H1 (cell line): ENCODE data around the gene ARL2BP.
"Not testable (repeated sequence)": the region's sequence is repeated elsewhere in the genome, so short reads cannot be mapped to it uniquely, and the experiment has no call there.

Source experiments
- CEBPB ChIP-seq: IDR thresholded peaks from 2 replicates; pipeline ENCODE4 v1.6.1; 2012; ENCODE audit warnings: low read depth, low read length
- CHD2 ChIP-seq: IDR thresholded peaks from 2 replicates; pipeline ENCODE4 v1.6.1; 2012; ENCODE audit warnings: low read length, improper control_type of control experiment
- HDAC6 ChIP-seq: IDR thresholded peaks from one replicate; pipeline ENCODE4 v1.7.1; 2012; ENCODE audit warnings: low read depth, mild to moderate bottlenecking, inconsistent platforms, low read length, moderate library complexity
- POLR2AphosphoS5 ChIP-seq: IDR thresholded peaks from 2 replicates; pipeline ENCODE4 v1.6.1; 2011; ENCODE audit warnings: low read depth, low read length
- POU5F1 ChIP-seq: IDR thresholded peaks from 2 replicates; pipeline ENCODE4 v1.6.1; 2011; ENCODE audit warnings: low read depth, mild to moderate bottlenecking, low read length, moderate library complexity
- RAD21 ChIP-seq, 2 experiments: IDR thresholded peaks in 1 of 2; conservative IDR thresholded peaks in 1 of 2; 2 replicates each; pipeline ENCODE4 v1.6.1; 2011; ENCODE audit warnings: low read depth in 2 of 2, low read length in 2 of 2, improper control_type of control experiment in 1 of 2, inconsistent platforms in 1 of 2, mild to moderate bottlenecking in 1 of 2, moderate library complexity in 1 of 2
- SP4 ChIP-seq: IDR thresholded peaks from 2 replicates; pipeline ENCODE4 v1.6.1; 2012; ENCODE audit warnings: low read length, inconsistent platforms
- TF ChIP-seq, protein P1 (sequence below): IDR thresholded peaks from 2 replicates; pipeline ENCODE4 v1.6.1; 2012; ENCODE audit warnings: low read length, inconsistent platforms
- TF ChIP-seq, protein P2 (sequence below), 3 experiments: IDR thresholded peaks; 1 replicate in 2 of 3; 2 replicates in 1 of 3; pipeline versions ENCODE4 v1.5.1 to v1.6.1; 2011; ENCODE audit warnings: low read length in 3 of 3, mild to moderate bottlenecking in 3 of 3, inconsistent platforms in 2 of 3, low read depth in 1 of 3, moderate library complexity in 1 of 3; ENCODE audit not compliant: insufficient read depth in 1 of 3; ENCODE audit errors: control extremely low read depth in 1 of 3
- TF ChIP-seq, protein P3 (sequence below): IDR thresholded peaks from 2 replicates; pipeline ENCODE4 v1.6.1; 2012; ENCODE audit warnings: inconsistent platforms
- TF ChIP-seq, protein P4 (sequence below): IDR thresholded peaks from 2 replicates; pipeline ENCODE4 v1.6.1; 2012; ENCODE audit warnings: inconsistent platforms
- TF ChIP-seq, protein P5 (sequence below): IDR thresholded peaks from 2 replicates; pipeline ENCODE4 v1.6.1; 2011; ENCODE audit warnings: low read depth, mild to moderate bottlenecking, low read length; ENCODE audit not compliant: insufficient read depth

DNA sequence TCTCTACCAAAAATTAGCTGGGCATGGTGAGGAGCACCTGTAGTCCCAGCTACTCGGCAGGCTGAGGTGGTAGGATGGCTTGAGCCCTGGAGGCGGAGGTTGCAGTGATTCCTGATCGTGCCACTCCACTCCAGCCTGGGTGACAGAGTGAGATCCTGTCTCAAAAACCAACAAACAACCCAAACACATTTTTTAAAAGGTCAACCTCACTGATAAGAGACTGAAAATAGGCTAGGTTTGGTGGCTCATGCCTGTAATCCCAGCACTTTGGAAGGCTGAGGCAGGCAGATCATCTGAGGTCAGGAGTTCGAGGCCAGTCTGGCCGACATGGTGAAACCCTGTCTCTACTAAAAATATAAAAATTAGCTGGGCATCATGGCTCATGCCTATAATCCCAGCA, 30.9 kb downstream of the ARL2BP start:
- TF ChIP-seq, protein P1, sequence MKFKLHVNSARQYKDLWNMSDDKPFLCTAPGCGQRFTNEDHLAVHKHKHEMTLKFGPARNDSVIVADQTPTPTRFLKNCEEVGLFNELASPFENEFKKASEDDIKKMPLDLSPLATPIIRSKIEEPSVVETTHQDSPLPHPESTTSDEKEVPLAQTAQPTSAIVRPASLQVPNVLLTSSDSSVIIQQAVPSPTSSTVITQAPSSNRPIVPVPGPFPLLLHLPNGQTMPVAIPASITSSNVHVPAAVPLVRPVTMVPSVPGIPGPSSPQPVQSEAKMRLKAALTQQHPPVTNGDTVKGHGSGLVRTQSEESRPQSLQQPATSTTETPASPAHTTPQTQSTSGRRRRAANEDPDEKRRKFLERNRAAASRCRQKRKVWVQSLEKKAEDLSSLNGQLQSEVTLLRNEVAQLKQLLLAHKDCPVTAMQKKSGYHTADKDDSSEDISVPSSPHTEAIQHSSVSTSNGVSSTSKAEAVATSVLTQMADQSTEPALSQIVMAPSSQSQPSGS: not testable (repeated sequence)
- not testable (repeated sequence) for TF ChIP-seq CHD2; POU5F1; POLR2AphosphoS5; RAD21 (IDR thresholded peaks at IDR 0.05 in 1 of 2, conservative IDR thresholded peaks at IDR 0.05 in 1 of 2; ENCODE audit: low read depth in 2 of 2, low read length in 2 of 2); HDAC6; CEBPB; SP4
- TF ChIP-seq, protein P2, sequence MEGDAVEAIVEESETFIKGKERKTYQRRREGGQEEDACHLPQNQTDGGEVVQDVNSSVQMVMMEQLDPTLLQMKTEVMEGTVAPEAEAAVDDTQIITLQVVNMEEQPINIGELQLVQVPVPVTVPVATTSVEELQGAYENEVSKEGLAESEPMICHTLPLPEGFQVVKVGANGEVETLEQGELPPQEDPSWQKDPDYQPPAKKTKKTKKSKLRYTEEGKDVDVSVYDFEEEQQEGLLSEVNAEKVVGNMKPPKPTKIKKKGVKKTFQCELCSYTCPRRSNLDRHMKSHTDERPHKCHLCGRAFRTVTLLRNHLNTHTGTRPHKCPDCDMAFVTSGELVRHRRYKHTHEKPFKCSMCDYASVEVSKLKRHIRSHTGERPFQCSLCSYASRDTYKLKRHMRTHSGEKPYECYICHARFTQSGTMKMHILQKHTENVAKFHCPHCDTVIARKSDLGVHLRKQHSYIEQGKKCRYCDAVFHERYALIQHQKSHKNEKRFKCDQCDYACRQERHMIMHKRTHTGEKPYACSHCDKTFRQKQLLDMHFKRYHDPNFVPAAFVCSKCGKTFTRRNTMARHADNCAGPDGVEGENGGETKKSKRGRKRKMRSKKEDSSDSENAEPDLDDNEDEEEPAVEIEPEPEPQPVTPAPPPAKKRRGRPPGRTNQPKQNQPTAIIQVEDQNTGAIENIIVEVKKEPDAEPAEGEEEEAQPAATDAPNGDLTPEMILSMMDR (IDR thresholded peaks at IDR 0.05; ENCODE audit: control extremely low read depth in 1 of 3, insufficient read depth in 1 of 3, low read depth in 1 of 3, low read length in 3 of 3): not testable (repeated sequence)
- TF ChIP-seq, protein P3, sequence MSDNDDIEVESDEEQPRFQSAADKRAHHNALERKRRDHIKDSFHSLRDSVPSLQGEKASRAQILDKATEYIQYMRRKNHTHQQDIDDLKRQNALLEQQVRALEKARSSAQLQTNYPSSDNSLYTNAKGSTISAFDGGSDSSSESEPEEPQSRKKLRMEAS: not testable (repeated sequence)
- TF ChIP-seq, protein P4, sequence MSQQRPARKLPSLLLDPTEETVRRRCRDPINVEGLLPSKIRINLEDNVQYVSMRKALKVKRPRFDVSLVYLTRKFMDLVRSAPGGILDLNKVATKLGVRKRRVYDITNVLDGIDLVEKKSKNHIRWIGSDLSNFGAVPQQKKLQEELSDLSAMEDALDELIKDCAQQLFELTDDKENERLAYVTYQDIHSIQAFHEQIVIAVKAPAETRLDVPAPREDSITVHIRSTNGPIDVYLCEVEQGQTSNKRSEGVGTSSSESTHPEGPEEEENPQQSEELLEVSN: not testable (repeated sequence)
- TF ChIP-seq, protein P5, sequence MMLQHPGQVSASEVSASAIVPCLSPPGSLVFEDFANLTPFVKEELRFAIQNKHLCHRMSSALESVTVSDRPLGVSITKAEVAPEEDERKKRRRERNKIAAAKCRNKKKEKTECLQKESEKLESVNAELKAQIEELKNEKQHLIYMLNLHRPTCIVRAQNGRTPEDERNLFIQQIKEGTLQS: not testable (repeated sequence)
